Eye (tissue), 1 donor: ENCODE data around the gene B4GALT1.
"Not testable (repeated sequence)": the region's sequence is repeated elsewhere in the genome, so short reads cannot be mapped to it uniquely, and the experiment has no call there.

Source experiments
- DNase-seq: peaks from one replicate; pipeline ENCODE4 v3.0.0-alpha.2; 2015

B4GALT1 gene

DNA sequence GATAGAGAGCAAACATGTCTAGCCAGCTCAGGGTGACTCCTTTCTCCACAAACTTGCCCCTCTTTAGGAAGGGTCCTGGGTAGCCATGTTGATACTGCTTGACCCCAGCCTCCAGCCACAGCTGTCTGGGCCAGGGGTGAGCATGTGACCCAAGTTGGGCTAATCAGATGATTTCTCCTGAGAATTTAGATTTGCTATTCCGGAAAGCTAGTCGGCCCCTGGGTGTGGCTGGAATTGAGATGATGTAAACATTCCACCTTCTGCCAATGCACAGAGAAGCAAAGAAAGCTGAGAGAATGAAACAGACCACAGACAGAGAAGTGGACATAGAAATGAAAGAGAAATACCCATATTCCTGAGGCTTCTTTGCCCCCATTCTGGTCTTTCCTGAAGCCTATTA lies 17.8 kb upstream of the B4GALT1 start:
- DNase-seq, result no peak

DNA sequence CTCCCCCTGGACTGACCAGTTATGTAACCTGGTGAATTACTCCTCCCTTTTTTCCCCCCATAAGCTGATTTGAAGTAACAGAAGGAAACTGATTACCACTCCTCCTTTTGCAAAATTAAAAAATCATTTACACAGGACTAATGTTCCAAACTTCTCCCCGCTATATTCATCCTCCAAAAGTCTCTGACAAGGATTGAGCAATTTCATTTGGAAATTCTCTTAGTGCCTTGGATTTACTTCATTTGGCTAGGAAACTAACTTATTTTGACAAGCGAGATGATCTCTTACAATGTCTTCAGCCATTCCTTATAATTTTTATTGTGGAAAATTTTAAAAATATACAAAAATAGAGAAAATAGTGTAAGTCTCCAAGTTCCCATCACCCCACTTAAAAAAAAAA lies 15.4 kb upstream of the B4GALT1 start:
- no peak for DNase-seq

DNA sequence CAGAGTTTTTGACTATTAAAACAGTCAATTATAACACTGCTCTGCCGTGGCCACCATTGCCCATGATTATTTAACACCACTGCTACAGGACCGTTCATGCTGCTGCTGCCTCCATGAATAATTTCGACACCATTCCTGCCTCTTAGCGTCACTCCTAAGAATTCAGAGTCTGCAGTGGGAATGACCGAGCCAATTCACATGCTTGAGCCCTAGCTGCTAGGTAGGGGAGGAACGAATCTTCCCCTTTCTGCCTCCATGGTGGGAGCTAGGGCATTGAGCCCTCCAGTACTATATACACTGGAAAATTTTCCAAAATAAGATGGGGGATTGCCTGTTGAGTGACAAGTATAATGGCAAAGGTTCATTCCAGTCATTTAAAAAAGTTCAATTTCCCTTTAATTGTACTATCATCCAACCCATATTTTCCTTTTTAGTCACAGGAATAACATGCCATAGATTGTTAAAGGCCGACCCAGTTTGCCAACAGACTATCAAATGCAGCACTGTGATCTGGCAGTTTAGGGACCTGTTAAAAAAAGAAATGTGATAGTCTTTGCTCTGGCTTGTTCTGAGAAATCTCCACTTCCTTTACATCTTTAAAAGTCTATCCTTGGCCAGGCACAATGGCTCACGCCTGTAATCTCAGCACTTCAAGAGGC lies 13.5 kb upstream of the B4GALT1 start:
- no peak for DNase-seq

DNA sequence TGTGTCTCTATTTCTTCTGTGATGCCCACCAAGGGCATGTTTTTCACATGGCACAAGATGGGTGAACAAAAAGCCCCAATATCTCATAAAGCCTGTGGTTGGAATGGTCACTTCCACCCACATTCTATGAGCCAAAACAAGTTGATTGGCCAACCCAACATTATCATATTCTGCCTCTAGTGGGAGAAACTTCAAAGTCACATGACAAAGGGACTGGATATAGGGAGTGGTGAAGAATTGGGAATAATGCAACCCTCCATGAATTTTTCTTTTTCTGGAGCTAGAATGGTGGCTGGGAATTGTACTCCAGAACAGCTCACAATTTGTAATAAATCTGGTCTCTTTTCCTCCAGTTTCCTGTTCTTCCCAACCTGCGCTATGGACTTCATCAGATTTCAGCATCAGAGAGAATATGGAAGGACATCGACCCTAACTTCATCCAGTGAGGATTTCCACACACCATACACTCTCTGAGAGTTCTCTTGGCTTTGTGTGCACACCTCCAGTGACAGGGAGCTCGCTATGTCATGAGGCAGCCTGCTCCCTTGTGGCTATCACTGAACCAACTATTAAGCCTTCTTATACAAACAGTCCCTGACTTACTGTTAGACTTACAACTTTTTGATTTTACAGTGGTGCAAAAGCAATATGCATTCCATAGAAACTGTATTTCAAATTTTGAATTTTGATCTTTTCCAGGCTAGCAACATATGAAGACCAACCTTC lies 12.0 kb upstream of the B4GALT1 start:
- no peak for DNase-seq

DNA sequence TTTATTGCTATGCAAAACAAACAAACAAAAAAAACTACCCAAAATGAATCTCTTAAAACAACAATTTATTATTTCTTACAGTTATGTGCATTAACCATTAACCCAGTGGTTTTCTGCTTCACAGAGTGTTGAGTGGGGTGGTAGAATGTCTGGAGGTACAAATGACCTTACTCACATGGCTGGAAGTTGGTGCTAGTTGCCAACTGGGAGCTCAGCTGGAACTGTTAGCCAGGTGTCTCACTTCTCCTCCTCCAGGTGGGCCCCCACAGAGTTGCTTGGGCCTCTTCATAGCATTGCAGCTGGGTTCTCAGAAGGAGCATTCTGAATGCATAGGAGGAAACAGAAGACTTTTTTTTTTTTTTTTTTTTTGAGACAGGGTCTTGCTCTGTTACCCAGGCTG lies 10.5 kb upstream of the B4GALT1 start:
- DNase-seq, result no peak

DNA sequence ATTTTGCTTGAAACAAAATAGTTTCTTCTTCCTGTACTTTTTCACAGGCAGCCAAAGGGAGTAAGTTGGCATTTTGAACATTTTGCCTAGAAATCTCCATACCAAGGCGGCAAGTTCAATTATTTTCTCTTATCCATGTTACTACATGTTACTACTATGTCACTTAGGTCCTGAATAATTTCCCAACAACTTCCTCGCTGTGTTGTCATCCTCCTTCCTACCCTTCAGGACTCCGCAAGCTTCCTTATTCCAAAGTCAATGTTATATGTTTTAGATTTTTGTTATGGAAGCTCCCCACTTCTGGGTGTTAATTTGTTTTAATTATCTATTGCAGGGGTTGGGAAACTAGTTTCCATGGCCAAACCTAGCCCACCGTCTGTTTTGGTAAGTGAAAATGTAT lies 9.9 kb upstream of the B4GALT1 start:
- no peak for DNase-seq

DNA sequence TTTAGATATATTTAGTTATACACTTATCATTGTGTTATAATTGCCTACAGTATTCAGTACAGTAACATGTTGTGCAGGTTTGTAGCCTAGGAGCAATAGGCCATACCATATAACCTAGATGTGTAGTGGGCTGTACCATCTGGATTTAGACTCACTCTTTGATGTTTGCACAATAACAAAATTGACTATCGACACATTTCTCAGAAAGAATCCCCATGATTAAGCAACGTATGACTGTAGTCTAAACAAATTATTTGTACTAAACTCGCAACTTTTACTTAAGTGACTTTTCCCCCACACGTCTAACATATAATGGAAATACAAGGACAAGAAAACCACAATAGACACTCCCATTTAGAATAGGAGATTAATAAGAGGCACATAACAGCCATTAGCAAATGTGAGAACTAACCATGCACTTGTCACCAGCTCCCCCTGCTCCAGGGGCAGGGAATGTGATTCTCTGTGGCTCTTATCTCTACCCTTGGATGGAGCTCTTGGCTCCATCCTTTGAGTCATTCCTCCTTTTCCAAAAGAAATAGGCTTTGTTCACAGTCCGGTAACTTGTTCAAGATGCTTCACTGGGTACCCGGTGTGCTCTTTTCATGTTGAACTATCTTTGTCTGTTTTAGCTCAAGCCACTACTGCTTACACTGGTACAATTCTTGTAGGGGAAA lies 8.7 kb upstream of the B4GALT1 start:
- DNase-seq, result no peak

DNA sequence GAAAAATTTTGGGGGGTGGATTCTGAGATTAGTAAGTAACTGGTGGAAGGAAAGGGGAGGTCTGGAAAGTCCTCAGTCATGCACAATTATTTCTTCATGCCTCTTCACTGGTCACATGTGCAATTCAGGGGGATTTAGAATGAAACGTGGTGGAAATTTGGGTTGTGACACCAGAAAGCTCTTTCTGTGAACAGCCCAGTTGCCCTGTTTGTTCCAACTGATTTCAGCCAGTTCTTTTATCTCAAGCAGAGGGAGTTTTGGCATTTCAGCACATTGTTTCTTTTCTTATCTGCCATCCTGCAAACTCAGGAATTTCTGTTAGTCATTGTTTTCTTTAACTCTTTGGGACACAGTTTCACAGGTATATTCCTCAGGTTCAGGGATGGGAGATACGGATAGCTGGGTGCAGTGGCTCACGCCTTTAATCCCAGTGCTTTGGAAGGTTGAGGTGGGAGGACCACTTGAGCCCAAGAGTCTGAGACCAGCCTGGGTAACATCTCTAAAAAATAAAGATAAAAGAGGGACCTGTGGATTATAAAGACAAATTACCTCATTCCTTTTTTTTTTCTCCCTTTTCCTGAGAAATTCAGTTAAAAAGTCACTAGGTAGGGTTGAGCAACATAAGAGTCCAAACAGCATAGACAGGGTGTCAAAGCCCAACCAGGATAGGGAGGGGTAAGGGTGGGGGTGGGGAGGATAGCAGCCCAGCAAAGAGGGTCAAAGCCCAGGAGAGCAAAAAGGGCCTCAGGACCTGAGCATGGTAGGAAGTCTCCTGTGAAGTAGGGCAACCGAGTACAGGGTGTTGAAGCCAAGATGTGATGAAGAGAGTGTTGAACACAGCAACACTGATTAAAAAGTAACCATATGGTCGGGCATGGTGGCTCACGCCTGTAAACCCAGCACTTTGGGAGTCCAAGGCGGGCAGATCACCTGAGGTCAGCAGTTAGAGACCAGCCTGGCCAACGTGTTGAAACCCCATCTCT lies 5.4 kb upstream of the B4GALT1 start:
- DNase-seq, result no peak

DNA sequence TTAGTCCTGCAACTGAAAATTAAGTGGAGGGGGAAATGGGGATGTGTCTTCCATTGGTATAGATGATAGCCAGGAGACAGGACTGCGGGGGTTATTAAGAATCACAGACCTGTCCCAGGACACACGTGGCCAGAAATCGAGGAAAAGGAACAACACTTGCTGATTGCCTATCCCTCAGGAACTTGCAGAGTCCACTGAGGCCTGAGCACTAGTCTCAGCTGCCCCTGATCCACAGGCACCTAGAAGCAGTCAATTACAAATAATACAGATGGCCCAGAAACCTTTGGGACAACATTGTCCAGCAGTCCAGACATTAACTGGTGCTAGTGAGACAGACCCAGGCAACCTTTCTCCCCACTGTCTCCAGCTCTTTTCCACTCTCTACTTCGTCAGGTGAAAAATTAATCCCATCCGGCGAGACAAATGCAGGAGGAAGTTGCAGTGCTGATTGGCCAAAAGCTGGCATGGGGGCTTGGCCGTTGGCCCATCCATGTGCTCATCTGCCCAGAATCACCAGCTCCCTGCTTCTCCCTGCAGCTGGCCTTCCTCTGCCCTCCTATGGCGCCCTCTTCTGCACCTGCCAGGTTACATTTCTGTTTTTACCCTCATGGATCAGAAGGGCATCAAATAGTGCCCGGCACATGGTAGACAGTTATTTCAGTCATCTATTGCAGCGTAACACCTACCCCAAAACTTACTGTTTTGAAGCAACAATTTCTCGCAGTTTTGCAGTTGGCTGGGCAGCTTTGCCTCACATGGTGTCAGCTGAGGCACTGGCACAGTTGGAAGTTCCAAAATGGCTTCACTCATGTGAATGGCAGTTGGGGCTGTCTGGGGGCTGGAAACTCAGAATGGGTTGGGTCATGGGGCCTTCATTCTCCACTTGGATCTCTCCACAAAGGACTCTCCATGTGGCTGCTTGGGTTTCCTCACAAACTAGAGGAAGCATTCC lies 3.6 kb upstream of the B4GALT1 start:
- no peak for DNase-seq

DNA sequence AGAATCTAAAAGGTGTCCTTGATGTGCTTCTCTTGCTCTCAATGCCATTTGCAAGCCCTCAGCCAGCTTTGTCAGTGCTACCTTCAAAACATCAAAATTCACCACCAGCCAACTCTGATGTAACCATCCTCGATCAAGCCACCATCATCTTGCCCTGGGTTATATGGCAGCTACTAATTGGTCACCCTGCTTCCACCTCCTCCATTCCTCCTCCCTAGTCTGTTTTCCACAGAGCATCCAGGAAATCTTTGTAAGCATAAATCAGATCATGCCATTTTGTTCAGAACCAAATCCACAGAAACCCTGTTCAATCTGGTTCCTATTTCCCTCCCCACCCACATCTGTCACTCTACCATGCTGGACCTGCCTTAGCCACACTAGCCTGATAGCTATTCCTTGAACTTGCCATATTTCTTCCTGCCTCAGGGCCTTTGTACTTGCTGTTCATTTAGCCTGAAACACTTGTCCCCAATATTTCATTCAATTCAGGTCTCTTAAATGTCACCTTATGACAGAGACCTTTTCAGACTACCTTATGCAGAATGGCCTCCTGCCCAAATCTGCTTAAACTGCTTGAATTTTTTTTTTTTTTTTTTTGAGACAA lies 1.9 kb upstream of the B4GALT1 start:
- DNase-seq, result no peak

DNA sequence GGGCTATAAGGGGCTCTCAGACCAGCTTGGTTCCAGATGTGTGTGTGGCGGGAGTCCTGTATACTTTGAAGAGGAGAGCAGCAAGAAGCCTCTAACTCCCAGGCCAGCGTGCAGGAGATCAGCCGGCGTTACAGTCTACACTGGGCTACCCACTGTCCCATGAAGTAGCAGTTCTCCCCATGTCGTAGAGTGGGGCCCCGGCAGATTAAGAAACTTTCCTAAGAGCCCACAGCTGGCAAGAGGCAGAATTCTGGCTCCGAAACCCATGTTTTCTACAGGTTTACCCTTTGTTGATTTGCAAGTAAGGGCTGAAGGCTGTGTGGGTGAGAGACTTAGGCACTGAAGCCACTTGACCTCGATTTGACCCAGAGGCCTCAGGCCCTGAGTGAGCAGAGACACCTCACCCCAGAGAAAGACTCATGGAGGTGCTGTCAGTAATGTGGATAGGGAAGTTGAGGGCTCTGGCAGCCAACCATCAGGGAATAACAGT lies 881 bp upstream of the B4GALT1 start:
- no peak for DNase-seq

DNA sequence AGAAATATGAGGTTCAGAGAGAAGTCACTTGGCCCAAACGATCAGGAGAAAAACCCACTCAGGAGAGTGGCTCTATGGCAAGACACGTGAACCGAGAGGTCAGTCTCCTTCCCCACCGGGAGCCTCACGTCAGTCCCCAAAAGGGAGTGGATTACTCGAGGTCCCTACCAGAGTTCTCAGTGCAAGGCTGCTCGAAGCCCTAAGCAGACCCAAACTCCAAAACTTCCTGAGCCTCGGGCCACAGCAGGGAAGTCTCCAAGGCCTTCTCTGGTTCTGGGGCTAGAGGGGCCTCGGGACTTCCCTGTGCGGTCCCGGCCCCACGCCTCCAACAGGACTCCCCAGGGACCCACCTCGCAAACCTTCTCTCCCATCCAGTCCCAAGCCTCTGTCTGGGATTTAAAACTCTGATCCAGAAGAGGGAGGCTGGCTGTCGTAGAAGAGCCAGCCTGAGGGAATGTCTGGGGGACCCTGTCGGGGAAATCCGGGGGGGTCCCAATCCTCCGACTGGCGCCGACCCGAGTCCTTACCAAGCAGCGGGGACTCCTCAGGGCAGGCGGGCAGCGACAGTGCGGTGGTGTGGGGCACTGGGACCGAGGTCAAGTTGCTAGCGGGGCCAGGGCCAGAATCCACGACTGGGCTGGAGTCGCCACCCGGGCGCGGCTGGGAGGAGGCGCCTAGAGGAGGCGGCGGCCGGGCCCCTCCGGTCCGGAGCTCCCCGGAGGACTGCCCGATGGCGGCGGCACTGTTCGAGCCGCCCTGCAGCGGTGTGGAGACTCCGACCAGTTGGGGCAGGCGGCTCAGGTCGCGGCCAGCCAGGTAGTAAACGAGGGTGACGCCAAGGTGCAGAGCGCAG lies 679 bp downstream of the B4GALT1 start:
- DNase-seq, result no peak

DNA sequence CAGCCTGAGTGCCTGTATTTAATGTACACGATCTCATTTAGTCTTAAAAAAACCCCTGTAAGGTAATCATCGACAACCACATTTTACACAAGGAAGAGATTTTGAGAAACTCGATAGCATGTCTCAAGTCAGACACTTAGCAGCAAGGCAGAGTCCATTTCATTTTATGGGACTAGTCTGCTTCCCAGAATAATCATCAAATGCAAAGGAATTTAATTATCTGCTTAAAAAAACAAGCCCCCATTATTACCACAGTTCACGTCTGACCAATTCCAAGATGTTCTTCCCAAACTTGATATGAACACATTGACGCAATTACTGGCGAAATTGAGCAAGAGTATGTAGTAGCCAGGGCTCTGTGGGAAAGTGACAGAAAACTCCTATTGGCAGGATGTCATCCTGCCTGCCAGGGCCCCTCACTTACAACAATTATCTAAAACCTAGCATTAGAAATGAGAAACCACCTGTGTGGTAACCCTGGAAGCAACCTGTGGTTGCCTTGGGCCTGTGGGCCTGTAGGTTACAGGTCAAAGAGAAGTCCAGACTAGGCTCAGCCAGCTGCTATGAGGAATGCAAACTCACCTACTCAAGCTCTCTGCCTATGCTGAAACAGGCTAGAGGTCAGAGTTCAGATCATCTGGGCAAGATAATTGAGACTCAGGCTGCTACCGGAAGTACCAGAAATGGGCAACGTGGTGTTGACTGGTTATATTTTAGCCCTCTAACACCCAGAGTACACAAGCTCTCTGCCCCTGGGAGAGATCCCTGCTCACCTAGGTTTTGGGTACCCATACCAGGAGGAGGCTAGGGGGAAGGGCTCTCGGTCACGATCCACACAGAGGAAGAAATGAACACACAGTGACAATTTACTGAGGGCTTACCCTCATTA lies 1.6 kb downstream of the B4GALT1 start:
- DNase-seq, result peak; percentile 55

DNA sequence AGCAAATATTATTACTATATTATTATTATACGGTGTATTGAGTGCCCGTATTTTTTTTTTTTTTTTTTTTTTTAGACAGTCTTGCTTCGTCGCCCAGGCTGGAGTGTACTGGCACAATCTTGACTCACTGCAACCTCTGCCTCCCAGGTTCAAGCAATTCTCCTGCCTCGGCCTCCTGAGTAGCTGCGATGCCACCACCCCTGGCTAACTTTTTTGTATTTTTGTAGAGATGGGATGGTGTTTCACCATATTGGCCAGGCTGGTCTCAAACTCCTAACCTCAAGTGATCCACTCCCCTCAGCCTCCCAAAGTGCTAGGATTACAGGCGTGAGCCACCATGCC lies 2.2 kb downstream of the B4GALT1 start:
- not testable (repeated sequence) for DNase-seq

DNA sequence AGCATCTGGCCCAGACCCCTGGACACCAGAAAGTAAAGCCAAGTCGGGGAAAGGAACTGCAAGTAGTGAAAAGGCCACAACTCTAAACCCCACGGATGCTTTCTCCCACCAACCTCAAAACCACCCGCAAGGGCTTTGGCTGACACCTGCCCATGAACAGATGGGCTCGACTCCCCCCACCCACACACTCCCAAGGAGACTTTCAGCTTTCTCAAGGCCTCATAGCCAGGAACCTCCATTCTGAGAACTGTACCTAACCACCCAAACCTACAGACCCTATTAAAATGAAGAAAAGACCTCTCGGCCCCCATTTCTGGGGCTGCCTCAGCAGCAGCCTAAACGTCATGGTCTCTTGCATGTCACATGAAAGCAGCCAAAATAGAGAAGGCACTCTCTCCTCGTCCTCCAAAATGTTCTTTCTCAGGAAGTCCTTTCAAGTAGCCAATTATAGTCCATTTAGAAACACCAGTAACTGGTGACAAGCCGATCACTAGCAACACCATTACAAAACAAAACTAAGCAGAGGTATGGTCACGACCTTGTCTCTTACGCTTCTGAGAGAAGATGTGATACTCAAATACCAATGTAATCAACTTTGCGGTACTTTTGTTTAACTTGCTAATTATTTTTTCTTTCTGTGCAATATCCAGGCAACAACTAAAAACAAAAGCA lies 2.9 kb downstream of the B4GALT1 start:
- DNase-seq, result no peak

DNA sequence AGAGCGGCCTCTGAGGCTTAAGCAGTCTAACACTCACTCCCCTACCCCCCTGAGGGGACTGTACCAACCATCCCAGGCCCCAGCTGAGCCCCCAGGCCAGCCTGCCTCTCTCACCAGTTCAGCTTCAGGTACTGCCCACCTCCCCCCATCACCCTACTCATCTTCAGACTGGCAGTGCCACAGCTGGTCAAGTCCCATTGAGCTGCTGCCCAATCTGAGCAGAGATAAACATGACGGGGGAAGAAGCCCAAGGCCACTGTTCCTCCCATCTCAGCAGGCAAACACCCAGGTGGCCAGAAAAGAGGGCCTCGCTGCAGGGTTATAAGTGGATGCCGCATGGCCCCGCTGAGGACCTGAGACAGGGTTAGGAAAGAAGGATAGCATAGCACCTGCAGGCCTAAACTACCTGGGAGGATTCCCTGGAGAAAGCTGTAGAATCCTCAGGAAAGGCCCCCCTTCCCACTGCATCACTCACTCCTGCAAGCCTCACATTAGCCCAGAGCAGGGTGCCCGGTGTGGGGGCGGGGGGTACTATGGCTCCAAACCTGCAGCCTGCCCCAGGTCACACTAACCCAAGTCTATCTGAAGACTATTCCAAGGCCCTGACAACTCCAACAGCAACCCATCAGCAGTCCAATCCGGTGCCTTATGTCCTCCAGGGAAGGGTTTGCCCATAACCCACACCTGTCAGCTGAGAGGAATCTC lies 3.6 kb downstream of the B4GALT1 start:
- no peak for DNase-seq

DNA sequence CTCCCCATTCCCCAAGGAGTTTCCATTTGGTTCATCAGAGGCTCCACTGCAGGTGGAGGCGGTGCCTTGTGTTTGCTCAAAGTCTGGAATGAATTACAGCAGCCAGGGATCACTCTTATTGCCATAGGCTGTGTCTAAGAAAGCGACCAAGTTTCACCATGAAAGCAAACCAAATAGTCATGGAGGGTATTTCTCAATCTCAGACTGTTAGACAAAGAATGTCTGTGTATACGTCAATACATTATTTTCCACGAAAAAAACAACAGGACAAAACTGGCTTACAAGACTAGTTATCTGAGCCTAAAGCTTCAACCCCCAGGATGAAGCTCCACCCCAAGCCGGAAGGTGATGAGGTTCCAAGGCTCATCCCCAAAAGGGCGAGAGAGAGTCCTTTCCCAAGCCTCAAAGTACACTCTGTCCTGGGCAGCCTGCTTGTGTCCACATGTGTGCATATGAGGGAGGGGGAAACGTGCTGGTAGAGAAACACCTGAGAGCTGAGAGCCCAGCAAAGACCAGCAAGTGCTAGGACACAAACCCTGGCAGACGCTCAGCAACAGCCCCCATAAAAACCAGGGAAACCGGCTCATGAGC lies 4.3 kb downstream of the B4GALT1 start:
- DNase-seq, result no peak
